GM18951 (cell line): ENCODE results near the gene GFAP.

Source experiments
- POLR2A ChIP-seq: IDR thresholded peaks from 4 replicates; pipeline ENCODE4 v1.6.1; 2011; ENCODE audit warnings: mild to moderate bottlenecking; ENCODE audit not compliant: insufficient read length, insufficient read depth; ENCODE audit errors: extremely low read depth
- in situ Hi-C: fragments of 300-500 bp; cut with MboI; formaldehyde crosslinking; loops from one replicate; pipeline ENCODE4 v1.12.0; 2022; ENCODE audit warnings: low sequenced_read_pairs, mixed read lengths, inconsistent platforms; ENCODE audit not compliant: unreplicated experiment

GFAP gene

GRCh38 chr17:44926821-44927525, 11.7 kb upstream of the GFAP start:
- no peak for TF ChIP-seq POLR2A
- in situ Hi-C loops, result loop anchor here (10.0 kb wide), 2 partner anchors 88 to 168 kb away; no protein-coding TSS in a partner anchor

- no peak for TF ChIP-seq POLR2A
- in situ Hi-C loops, result loop anchor here (10.0 kb wide), 2 partner anchors 89 to 169 kb away; no protein-coding TSS in a partner anchor
Measured at GRCh38 chr17:44925731-44926697, 10.7 kb upstream of the GFAP start.

- peak; percentile 16 for TF ChIP-seq POLR2A
- in situ Hi-C loops, result loop anchor here (10.0 kb wide), 2 partner anchors 91 to 171 kb away; no protein-coding TSS in a partner anchor
Measured at GRCh38 chr17:44924107-44924544, 8.8 kb upstream of the GFAP start.

- in situ Hi-C loops, result loop anchor here (10.0 kb wide), 2 partner anchors 92 to 172 kb away; no protein-coding TSS in a partner anchor
Measured at GRCh38 chr17:44922746-44923470, 7.6 kb upstream of the GFAP start.

GRCh38 chr17:44922136-44922535, 6.8 kb upstream of the GFAP start:
- no peak for TF ChIP-seq POLR2A
- in situ Hi-C loops, result loop anchor here (10.0 kb wide), 2 partner anchors 93 to 173 kb away; no protein-coding TSS in a partner anchor

More at GRCh38 chr17:44922746-44923470, 7.6 kb upstream of the GFAP start:
- TF ChIP-seq POLR2A, result no peak

GRCh38 chr17:44921122-44921882, 6.0 kb upstream of the GFAP start:
- TF ChIP-seq POLR2A, result no peak
- in situ Hi-C loops, result loop anchor here (10.0 kb wide), 2 partner anchors 93 to 173 kb away; no protein-coding TSS in a partner anchor

GRCh38 chr17:44920565-44920940, 5.3 kb upstream of the GFAP start:
- no peak for TF ChIP-seq POLR2A
- in situ Hi-C loops, result loop anchor here (10.0 kb wide), 2 partner anchors 94 to 174 kb away; no protein-coding TSS in a partner anchor

- in situ Hi-C loops, result loop anchor here (10.0 kb wide), 2 partner anchors 95 to 175 kb away; no protein-coding TSS in a partner anchor
- no peak for TF ChIP-seq POLR2A
Measured at GRCh38 chr17:44919885-44920564, 4.7 kb upstream of the GFAP start.

GRCh38 chr17:44919411-44919810, 4.1 kb upstream of the GFAP start:
- in situ Hi-C loops, result no loop called here

GRCh38 chr17:44918006-44918405, 2.7 kb upstream of the GFAP start:
- no peak for TF ChIP-seq POLR2A
- in situ Hi-C loops, result no loop called here

More at GRCh38 chr17:44919411-44919810, 4.1 kb upstream of the GFAP start:
- TF ChIP-seq POLR2A, result no peak

- no peak for TF ChIP-seq POLR2A
- in situ Hi-C loops, result no loop called here
Measured at GRCh38 chr17:44917456-44917855, 2.2 kb upstream of the GFAP start.

- no peak for TF ChIP-seq POLR2A
- in situ Hi-C loops, result no loop called here
Measured at GRCh38 chr17:44916781-44917241, 1.5 kb upstream of the GFAP start.
